Astrocyte of the cerebellum (primary cell): Measurements from ENCODE around the gene MYO16.
A peak's percentile ranks its signal among the peaks of the same experiment; 100 is the strongest.

ENCODE experiments used
- DNase-seq: peaks from one replicate; pipeline ENCODE4 v3.0.0-alpha.2; 2011; ENCODE audit warnings: low read depth
- H3K4me3 ChIP-seq: 2 replicates; pipeline ENCODE4 v1.5.1; 2011; ENCODE audit warnings: mild to moderate bottlenecking, low read depth, low read length, moderate library complexity
- CTCF ChIP-seq: IDR thresholded peaks from 2 replicates; pipeline ENCODE4 v1.5.1; 2012; ENCODE audit warnings: low read length, low read depth, moderate library complexity, mild to moderate bottlenecking; ENCODE audit errors: missing control alignments
- in situ Hi-C: cut with HindIII; loops from 2 replicates; pipeline ENCODE4 v1.10.0; 2017; ENCODE audit warnings: low sequenced_read_pairs

Gene MYO16

GRCh38 chr13:108629181-108629752 lies at the start of gene MYO16:
Gene MYO16 (plus strand): TSS chr13:108629611. CDS start chr13:108629845, 234 bp downstream.
- DNase-seq, result no peak
- no peak for TF ChIP-seq CTCF
- H3K4me3 ChIP-seq, result no peak within 1 kb of the TSS
- in situ Hi-C loops, result no loop called here

GRCh38 chr13:108586826-108587225 lies 42.6 kb upstream of the MYO16 start:
- no peak for TF ChIP-seq CTCF
- H3K4me3 ChIP-seq, result no peak overlapping the region
- in situ Hi-C loops, result no loop called here
- no peak for DNase-seq

- in situ Hi-C loops, result no loop called here
- no peak overlapping the region for H3K4me3 ChIP-seq
- no peak for DNase-seq
- no peak for TF ChIP-seq CTCF
Observed at GRCh38 chr13:108588516-108588915, 40.9 kb upstream of the MYO16 start.

- TF ChIP-seq CTCF, result no peak
- in situ Hi-C loops, result no loop called here
- H3K4me3 ChIP-seq, result no peak overlapping the region
- DNase-seq, result no peak
Observed at GRCh38 chr13:108594153-108594552, 35.3 kb upstream of the MYO16 start.

GRCh38 chr13:108595436-108596274 lies 33.8 kb upstream of the MYO16 start:
- in situ Hi-C loops, result no loop called here
- no peak overlapping the region for H3K4me3 ChIP-seq
- peak; percentile 5 for DNase-seq
- no peak for TF ChIP-seq CTCF

- in situ Hi-C loops, result no loop called here
- H3K4me3 ChIP-seq, result no peak overlapping the region
- no peak for TF ChIP-seq CTCF
- no peak for DNase-seq
Observed at GRCh38 chr13:108597943-108598342, 31.5 kb upstream of the MYO16 start.
